ENCODE measurements around the gene TMED1. TPM values are rescaled to one million over a fixed set of nuclear protein-coding genes. Genes with fewer than 3 reads are reported as not detected.
"Not testable (repeated sequence)": the region's sequence is repeated elsewhere in the genome, so short reads cannot be mapped to it uniquely, and the experiment has no call there.

Gene TMED1
- total RNA-seq, 2 experiments from 2014 or later = 8.6 to 11.8 TPM

GRCh38 chr19:10854350-10855089 is 18.5 kb upstream of the TMED1 start:
- H3K27ac Mint-ChIP-seq = no peak overlapping the region
- no peaks in the 10 kb centered on the region for H3K4me1 Mint-ChIP-seq
- DNase-seq (no peak), ATAC-seq (ENCODE audit: low read depth) (no peak)
- no peak overlapping the region for H3K4me3 Mint-ChIP-seq
- H3K27me3 Mint-ChIP-seq = no peaks in the 10 kb centered on the region
- no peaks in the 10 kb centered on the region for H3K36me3 Mint-ChIP-seq
- POLR2A ChIA-PET = no interaction called here
- H3K9me3 Mint-ChIP-seq = no peaks in the 10 kb centered on the region

DNA sequence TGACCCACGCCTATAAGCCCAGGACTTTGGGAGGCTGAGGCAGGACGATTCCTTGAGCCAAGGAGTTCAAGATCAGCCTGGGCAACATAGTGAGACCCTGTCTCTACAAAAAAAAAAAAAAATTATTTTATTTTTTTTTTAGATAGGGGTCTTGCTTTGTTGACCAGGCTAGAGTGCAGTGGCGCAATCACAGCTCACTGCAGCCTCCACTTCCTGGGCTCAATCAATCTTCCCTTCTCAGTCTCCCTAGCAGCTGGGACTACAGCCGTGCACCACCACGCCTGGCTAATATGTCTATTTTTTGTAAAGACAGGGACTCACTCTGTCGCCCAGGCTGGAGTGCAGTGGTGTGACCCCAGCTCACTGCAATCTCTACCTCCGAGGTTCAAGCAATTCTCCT is 16.9 kb upstream of the TMED1 start:
- DNase-seq (no peak), ATAC-seq (ENCODE audit: low read depth) (no peak)
- Mint-ChIP-seq H3K4me3 (no peak overlapping the region), H3K27me3 (no peaks in the 10 kb centered on the region), H3K36me3 (no peaks in the 10 kb centered on the region), H3K27ac (no peak overlapping the region), H3K4me1 (peaks cover 6% of the 10 kb centered on the region), H3K9me3 (no peaks in the 10 kb centered on the region)
- POLR2A ChIA-PET = no interaction called here

- POLR2A ChIA-PET = no interaction called here
- no peak for ATAC-seq (ENCODE audit: low read depth)
- Mint-ChIP-seq H3K9me3 (no peaks in the 10 kb centered on the region), H3K4me3 (no peak overlapping the region), H3K4me1 (peaks cover 8% of the 10 kb centered on the region), H3K27me3 (no peaks in the 10 kb centered on the region), H3K36me3 (peaks cover 2% of the 10 kb centered on the region), H3K27ac (no peak overlapping the region)
- no peak for DNase-seq
Observed at GRCh38 chr19:10852098-10852800, 16.2 kb upstream of the TMED1 start.

- Mint-ChIP-seq H3K27me3 (no peaks in the 10 kb centered on the region), H3K9me3 (peaks cover 5% of the 10 kb centered on the region), H3K4me3 (no peak overlapping the region), H3K36me3 (peaks cover 8% of the 10 kb centered on the region), H3K4me1 (peaks cover 8% of the 10 kb centered on the region), H3K27ac (no peak overlapping the region)
- POLR2A ChIA-PET = no interaction called here
- DNase-seq (no peak), ATAC-seq (ENCODE audit: low read depth) (no peak)
Observed at GRCh38 chr19:10850631-10851030, 14.6 kb upstream of the TMED1 start.

DNA sequence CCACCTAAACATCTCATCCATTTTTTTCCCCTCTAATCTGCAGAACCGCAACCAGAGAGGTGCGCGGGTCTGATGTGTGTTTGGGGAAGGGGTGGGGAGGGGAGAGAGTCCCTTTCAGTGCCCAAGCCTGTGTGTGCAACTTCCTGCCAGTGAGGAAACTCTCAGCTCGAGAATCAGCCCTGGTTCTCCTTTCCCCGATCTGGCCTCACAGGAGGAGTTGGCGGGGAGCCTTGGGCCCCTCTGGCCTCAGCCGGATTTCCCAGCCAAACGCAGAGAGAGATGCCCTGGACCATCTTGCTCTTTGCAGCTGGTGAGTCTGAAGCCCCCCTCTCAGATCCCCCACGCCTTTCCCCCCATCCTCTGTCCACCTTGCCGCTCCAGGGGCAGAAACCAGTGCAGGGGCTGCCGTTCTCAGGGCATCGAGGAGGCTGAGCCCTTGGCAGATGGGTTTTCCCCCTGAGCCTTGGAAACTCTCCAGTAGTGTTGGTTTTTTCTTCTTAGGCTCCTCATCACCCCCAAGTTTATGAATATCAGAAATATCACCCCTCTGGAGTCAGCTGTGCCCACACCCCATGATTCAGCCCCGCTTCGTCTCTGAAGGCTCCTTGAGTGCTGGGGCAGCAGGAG is 12.3 kb upstream of the TMED1 start, which contains the start of gene C19orf38:
TSS of gene C19orf38 (plus strand) at position 186 of the 627 bp plus-strand sequence. CDS start at position 280, 94 bp downstream.
- peaks cover 9% of the 10 kb centered on the region for H3K4me1 Mint-ChIP-seq
- no peak for DNase-seq

DNA sequence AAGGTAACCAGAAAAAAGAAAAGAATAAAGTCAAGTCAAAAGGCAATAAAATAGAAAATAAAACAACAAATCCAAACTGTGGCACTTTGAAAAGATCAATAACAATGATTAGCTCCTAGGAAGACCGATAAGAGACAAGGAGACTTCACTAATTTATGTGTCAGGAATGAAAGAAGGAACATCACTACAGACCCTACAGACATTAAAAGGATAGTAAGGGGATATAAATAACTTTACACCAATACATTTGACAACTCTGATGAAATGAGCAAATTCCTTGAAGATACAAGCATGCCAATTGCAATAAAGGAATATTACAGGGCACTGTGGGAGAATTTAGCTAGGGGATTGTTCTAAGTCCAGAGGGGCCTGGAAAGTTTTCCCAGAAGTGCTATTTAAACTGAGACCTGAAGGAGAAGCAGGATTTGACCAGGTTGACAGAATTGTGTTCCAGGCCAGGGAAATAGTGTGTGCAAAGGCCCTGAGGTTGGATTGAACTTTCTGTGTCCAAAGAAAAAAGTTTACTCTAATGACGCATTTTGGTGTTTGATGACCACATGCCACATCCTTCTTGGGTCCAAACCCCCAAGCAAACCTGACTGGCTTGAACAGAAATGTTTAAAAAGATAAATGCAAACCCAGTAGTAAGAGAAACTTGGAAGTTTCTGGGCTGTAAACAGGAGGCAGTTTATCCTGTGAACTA is 10.6 kb upstream of the TMED1 start:
- POLR2A ChIA-PET = interaction anchor here (1.8 kb wide), 1 partner anchor 11 kb away, joined by 5 read pairs; the partner anchor contains the start of gene TMED1
- Mint-ChIP-seq H3K27ac (no peak overlapping the region), H3K9me3 (peaks cover 5% of the 10 kb centered on the region)

More for the DNA sequence above, 12.3 kb upstream of the TMED1 start, which contains the start of gene C19orf38:
- Mint-ChIP-seq H3K4me3 (peak within 1 kb of the TSS; percentile 46), H3K36me3 (peaks cover 8% of the 10 kb centered on the region), H3K27ac (peak within 1 kb of the TSS; percentile 77), H3K9me3 (peaks cover 5% of the 10 kb centered on the region), H3K27me3 (peaks cover 3% of the 10 kb centered on the region)
- ATAC-seq (ENCODE audit: low read depth) = peak; percentile 68
- POLR2A ChIA-PET = no interaction called here

DNA sequence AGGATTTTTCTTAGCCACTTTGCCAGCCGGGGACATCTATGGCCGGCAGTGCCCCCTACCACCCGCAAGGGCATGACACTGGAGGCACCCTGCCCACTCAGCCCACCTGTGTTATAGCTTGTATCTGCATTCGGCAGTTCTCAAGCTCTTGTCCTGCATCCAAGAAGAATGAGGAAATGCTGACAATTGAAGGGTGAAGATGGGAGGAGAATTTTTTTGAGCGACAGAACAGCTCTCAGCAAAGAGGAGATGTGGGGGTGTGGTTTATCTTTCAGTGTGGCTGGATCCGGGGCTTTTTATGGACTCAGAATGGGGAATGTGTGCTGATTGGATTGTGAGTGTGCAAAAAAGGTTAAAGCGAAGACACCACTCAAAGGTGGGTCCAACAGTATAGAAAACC is 6.8 kb upstream of the TMED1 start:
- Mint-ChIP-seq H3K9me3 (peaks cover 7% of the 10 kb centered on the region), H3K4me3 (no peak overlapping the region), H3K27me3 (peaks cover 8% of the 10 kb centered on the region), H3K27ac (no peak overlapping the region), H3K36me3 (peaks cover 9% of the 10 kb centered on the region), H3K4me1 (peaks cover 3% of the 10 kb centered on the region)
- DNase-seq (no peak), ATAC-seq (ENCODE audit: low read depth) (no peak)
- POLR2A ChIA-PET = no interaction called here

More for the DNA sequence above, 10.6 kb upstream of the TMED1 start:
- Mint-ChIP-seq H3K27me3 (peaks cover 3% of the 10 kb centered on the region), H3K36me3 (peaks cover 8% of the 10 kb centered on the region), H3K4me1 (peaks cover 9% of the 10 kb centered on the region), H3K4me3 (no peak overlapping the region)
- DNase-seq (no peak), ATAC-seq (ENCODE audit: low read depth) (no peak)

DNA sequence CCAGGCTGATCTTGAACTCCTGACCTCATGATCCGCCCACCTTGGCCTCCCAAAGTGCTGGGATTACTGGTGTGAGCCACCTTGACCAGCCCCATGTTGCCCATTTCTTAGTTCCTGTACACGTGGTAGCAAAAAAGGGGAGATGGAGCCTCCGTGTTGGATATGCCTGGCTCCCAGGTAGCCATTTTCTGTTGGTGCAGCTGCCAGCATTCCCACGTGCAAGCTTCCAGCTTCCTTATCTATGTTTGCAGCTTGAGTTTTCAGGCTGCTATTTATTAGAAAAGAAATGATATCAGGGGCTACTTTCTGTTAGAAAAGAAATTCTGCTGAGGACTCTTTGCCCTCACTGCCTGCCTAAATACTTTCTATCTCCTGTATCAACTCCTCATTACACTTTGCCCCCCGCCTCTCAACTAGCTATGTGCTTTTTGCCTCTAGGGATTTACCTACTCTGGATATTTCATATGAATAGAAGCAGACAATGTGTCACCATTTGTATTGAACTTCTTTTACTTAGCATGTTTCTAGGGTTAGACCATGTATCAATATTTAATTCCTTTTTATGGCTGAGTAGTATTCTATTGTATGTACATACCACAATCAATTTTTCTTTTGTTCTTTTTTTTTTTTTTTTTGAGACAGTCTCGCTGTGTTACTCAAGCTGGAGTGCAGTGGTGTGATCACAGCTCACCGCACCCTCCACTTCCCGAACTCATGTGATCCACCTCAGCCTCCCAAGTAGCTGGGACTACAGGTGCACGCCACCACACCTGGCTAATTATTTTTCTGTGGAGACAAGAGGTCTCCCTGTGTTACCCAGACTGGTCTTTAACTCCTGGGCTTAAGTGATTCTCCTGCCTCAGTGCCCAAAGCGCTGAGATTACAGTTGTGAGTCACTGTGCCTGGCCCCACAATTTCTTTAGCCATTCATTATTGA is 3.4 kb upstream of the TMED1 start:
- Mint-ChIP-seq H3K4me3 (no peak overlapping the region), H3K27ac (no peak overlapping the region), H3K36me3 (peaks cover 4% of the 10 kb centered on the region), H3K9me3 (peaks cover 8% of the 10 kb centered on the region), H3K4me1 (peaks cover 16% of the 10 kb centered on the region), H3K27me3 (peaks cover 8% of the 10 kb centered on the region)
- ATAC-seq (ENCODE audit: low read depth) (no peak), DNase-seq (no peak)
- POLR2A ChIA-PET = no interaction called here

- Mint-ChIP-seq H3K4me1 (peaks cover 14% of the 10 kb centered on the region), H3K27me3 (peaks cover 4% of the 10 kb centered on the region), H3K9me3 (peaks cover 8% of the 10 kb centered on the region), H3K4me3 (no peak overlapping the region), H3K27ac (no peak overlapping the region), H3K36me3 (peaks cover 4% of the 10 kb centered on the region)
- DNase-seq (no peak), ATAC-seq (ENCODE audit: low read depth) (no peak)
- POLR2A ChIA-PET = no interaction called here
Observed at GRCh38 chr19:10838377-10838776, 2.4 kb upstream of the TMED1 start.

DNA sequence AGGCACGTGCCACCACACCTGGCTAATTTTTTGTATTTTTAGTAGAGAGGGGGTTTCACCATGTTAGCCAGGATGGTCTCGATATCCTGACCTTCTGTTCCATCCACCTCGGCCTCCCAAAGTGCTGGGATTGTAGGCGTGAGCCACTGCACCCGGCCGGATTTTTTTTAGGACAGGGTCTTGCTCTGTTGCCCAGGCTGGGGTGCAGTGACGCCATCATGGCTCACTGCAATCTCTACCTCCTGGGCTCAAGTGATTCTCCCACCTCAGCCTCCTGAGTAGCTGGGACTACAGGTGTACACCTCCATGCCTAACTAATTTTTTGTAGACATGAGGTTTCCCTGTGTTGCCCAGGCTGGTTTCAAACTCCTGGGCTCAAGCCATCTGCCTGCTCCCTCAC is 1.6 kb upstream of the TMED1 start:
- H3K36me3 Mint-ChIP-seq; H3K27me3 Mint-ChIP-seq; H3K27ac Mint-ChIP-seq; DNase-seq; H3K4me3 Mint-ChIP-seq; POLR2A ChIA-PET; ATAC-seq (ENCODE audit: low read depth); H3K9me3 Mint-ChIP-seq: not testable (repeated sequence)
- peaks cover 14% of the 10 kb centered on the region for H3K4me1 Mint-ChIP-seq

GRCh38 chr19:10836479-10837330 is 693 bp upstream of the TMED1 start:
- DNase-seq (peak; percentile 87), ATAC-seq (ENCODE audit: low read depth) (peak; percentile 35)
- Mint-ChIP-seq H3K9me3 (peaks cover 8% of the 10 kb centered on the region), H3K27me3 (peaks cover 4% of the 10 kb centered on the region), H3K4me3 (peak overlapping the region; percentile 90), H3K27ac (peak overlapping the region; percentile 98), H3K36me3 (peaks cover 4% of the 10 kb centered on the region), H3K4me1 (peaks cover 14% of the 10 kb centered on the region)
- POLR2A ChIA-PET = interaction anchor here (0.6 to 2.2 kb wide), 17 partner anchors 9 to 1008 kb away, joined by 3 to 26 read pairs (median 5); partner anchors contain the start of genes DNM2, QTRT1 and UBL5

Data from activated naive CD8-positive, alpha-beta T cell treated with anti-CD3 and anti-CD28 coated beads, Interleukin-2, amount 10 ng/mL, durations not matched to agents 7 days and 5 days (primary cell).